KOPT-K1 (cell line): ENCODE measurements around the gene ZNF608.

Experiments
- H3K27ac ChIP-seq: fragments of 200-600 bp; sonication (generic); 2 replicates; pipeline ENCODE4 v1.5.1; 2016; ENCODE audit warnings: antibody characterized with exemption, mild to moderate bottlenecking, low read depth, low read length; ENCODE audit not compliant: poor library complexity, severe bottlenecking
- H3K36me3 ChIP-seq: fragments of 200-600 bp; sonication (generic); 2 replicates; pipeline ENCODE4 v1.5.1; 2017; ENCODE audit warnings: antibody characterized with exemption, mild to moderate bottlenecking, low read length, moderate library complexity; ENCODE audit not compliant: insufficient read depth
- H3K9me3 ChIP-seq: fragments of 200-600 bp; sonication (generic); 2 replicates; pipeline ENCODE4 v1.5.1; 2017; ENCODE audit warnings: antibody characterized with exemption, low read length, mild to moderate bottlenecking; ENCODE audit not compliant: insufficient read depth, poor library complexity, severe bottlenecking

Gene ZNF608

DNA sequence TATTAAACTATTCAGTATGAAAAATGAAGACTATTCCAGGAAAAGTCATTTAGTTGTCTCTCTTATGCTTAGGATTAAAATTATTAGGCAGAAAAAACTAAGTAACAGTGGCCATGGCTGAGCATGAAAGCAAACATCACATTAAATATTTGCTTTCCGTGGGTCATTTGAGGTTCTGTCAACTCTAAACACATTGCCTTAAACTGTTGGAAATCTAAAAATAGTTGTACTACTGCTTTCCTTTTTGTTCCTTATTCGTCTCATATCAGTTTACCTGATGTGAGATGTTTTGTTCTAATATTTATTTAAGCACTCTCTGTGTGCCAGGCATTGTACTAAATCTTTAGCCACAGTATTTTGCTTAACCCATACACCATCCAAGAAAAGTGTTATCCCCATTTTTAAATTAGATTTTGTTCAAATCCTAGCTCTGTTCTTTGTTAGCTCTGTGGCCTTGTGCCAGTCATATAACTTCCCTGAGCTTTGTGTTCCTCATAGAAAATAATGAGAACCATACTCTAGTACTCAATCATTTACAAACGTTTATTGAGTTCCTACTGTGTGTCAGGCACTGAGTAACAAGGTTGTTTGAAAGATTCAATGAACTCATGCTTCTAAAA, 18.7 kb upstream of the ZNF608 start:
- no peak overlapping the region for H3K27ac ChIP-seq
- H3K9me3 ChIP-seq: no peaks in the 10 kb centered on the region
- H3K36me3 ChIP-seq: no peaks in the 10 kb centered on the region

DNA sequence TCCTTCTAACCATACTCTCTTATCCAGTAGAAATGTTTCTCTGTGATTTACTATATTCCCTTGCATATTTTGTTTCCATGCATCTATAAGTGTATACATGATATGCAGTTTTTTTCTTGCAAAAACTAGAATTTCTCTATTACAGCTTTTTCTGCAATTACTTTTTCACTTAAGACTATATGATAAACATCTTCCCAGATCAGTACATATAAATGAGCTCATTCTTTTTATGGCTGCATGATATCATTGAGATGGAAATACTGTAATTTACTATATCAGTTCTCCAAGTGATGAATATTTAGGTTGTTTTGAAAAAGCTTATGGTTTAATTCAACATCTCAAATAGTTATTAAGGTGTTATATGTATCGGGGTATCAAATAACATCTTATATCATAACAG, 18.1 kb upstream of the ZNF608 start:
- Histone ChIP-seq H3K27ac (no peak overlapping the region), H3K9me3 (no peaks in the 10 kb centered on the region)

DNA sequence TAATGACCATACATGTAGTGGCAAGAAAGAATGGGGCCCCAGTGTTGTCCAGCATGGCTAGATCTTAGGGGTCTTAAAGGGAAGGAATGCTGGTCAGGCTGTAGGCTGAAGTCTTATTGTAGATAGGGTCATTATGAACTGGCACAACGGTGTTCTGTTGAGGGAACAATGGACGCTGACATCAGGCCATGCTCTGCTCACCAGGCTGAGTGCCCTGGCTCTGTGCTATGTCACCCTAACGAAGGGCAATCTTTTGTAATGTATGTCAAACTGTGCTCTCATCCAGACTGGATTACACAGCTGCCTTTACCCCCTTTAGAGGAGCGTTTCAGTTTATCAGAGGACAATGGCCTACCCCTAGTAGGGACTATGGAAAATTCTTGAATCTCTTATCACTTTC, 14.6 kb upstream of the ZNF608 start:
- Histone ChIP-seq H3K9me3 (no peaks in the 10 kb centered on the region), H3K36me3 (no peaks in the 10 kb centered on the region), H3K27ac (no peak overlapping the region)

More for the DNA sequence above, 18.1 kb upstream of the ZNF608 start:
- no peaks in the 10 kb centered on the region for H3K36me3 ChIP-seq

DNA sequence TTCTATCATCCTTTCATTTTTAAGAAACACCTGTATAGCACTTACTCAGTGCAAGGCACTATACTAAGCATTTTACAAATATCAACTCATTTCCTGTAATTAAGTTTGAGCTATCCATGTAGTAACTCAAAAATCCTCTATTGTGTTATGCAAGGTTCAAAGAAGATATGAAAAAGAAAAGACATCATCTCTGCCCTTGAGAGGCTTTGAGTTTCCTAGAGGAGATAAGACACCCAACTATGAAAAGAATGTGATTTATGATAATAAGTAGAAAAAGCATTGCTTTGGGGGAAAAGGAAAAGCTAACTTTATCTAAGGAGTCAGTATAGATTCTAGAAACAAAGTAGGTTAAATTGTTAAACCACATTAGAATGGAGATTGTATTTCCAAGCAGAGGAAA, 14.2 kb upstream of the ZNF608 start:
- H3K9me3 ChIP-seq: no peaks in the 10 kb centered on the region
- no peak overlapping the region for H3K27ac ChIP-seq
- H3K36me3 ChIP-seq: no peaks in the 10 kb centered on the region

DNA sequence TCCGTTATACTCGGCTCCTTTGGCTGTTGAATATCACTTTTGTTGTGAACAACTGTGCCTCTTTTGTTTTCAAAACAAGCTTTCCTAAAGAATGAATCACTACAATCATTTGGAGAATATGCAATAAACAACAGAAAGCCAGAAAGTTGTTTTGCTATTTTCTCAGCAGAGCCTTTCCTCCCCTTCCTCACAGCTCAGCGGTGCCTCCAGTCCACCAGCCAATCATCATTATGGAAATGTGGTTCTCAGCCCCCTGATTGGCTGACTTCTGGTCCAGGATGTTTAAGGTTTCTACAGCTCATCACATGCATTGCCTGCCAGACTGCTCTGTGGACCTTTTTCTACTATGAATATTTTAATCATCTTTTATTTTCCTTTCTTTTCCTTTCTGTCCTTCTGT, 9.1 kb upstream of the ZNF608 start:
- H3K36me3 ChIP-seq: no peaks in the 10 kb centered on the region
- no peak overlapping the region for H3K27ac ChIP-seq
- H3K9me3 ChIP-seq: no peaks in the 10 kb centered on the region

DNA sequence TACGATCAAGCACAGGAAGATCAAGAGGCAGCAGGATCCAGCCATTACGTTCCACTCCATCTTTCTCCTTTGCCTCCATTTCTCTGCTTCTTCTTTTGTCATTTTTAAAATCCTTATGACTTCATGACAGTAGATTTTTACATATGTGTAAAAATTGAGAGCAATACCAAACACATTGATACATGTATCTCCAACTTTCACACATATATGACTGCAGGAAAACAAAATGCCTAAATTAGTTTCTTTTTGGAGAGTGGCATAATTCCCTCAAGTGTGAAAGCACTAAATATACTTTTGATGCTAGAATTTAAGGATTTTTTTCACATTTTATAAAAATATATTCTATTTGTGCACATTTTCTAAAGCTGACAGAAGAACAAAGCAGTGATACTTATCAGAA, 8.6 kb upstream of the ZNF608 start:
- H3K36me3 ChIP-seq: no peaks in the 10 kb centered on the region
- H3K27ac ChIP-seq: no peak overlapping the region
- no peaks in the 10 kb centered on the region for H3K9me3 ChIP-seq

DNA sequence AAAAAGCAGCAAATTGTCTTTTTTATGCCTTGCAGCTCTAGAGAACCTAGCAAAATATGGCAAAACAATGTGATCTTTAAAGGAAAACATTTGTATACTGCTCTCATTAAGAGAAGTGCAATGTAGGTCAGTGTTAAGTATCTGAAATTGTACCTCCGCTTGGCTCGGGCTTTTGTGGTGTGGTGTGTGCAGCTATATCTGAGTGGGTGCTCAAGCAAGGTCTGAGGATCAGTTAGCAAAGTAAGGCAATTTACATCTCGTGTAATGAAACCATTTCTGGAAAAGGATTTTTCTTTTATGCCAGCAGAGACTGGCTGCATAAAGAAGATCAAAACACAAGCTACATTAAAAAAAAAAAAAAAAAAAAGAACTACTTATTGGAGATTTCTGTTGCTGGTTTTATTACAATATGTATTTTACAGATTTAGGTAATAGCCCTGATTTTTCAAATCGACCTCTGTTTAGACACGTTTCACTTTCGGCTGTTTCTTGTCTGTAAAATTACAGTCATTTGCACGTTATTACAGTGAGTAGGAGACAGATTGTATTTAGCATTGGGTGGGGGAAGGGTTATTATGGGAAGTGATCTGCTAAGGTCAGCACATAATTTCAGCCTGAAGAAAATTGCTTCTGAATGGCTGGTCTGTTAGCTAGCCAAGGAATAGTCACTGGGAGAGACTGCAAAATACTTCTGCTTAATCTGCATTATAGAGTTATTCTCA, 7.9 kb upstream of the ZNF608 start:
- H3K36me3 ChIP-seq: no peaks in the 10 kb centered on the region
- H3K27ac ChIP-seq: no peak overlapping the region
- H3K9me3 ChIP-seq: no peaks in the 10 kb centered on the region

DNA sequence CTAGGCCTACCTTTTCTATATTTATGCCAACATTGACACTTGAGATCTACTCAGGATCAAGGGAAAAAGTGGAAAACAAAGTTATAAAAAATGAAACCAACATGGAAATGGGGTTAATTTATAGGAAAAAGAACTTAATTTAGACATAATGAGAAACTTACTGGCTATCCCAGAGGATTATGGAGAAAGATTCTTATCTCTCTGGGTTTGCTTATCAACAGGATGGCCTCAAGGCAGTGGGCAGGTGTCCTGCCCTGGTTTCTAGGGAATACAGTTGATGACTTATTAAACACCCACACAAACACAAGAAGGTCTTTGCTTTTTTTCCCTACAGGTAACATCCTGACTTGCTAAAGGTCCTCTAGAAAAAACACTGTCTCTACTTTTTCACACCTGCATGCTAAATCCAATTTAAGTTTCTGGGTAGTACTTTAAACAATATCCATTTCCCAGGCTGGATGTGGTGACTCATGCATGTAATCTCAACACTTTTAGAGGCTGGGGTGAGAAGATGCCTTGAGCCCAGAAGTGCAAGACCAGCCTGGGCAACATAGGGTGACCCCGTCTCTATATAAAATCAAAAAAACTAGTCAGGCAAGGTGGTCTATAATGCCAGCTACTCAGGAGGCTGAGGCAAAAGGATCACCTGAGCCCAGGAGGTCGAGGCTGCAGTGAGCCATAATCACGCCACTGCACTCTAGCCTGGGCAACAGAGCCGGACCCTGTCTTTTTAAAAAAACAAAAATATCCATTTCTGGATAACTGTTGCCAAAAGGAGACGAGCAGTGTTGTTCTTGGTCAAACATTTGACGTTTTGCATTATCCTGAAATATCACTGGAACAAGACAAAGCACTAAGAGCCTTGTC, 6.6 kb upstream of the ZNF608 start:
- no peaks in the 10 kb centered on the region for H3K9me3 ChIP-seq
- H3K36me3 ChIP-seq: no peaks in the 10 kb centered on the region
- H3K27ac ChIP-seq: no peak overlapping the region

DNA sequence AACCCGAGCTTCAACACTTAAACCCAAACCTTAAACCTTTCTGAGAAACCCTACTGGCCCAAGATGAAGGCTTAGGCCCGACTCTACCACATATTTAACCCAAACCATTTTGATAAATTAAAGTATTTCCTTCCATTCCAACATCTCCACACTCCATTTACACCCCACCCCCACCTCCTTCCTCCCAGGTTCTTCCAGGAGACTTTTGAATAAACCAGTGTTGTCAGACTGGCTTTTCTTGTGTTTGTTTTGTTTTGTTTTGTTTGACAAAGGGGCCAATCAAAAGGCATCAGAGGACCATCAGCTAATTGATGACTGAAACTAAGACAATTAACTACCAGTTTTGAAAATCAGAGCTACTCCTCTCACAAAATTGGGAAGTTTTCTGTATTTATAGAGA, 4.6 kb upstream of the ZNF608 start:
- Histone ChIP-seq H3K36me3 (no peaks in the 10 kb centered on the region), H3K9me3 (no peaks in the 10 kb centered on the region), H3K27ac (no peak overlapping the region)

DNA sequence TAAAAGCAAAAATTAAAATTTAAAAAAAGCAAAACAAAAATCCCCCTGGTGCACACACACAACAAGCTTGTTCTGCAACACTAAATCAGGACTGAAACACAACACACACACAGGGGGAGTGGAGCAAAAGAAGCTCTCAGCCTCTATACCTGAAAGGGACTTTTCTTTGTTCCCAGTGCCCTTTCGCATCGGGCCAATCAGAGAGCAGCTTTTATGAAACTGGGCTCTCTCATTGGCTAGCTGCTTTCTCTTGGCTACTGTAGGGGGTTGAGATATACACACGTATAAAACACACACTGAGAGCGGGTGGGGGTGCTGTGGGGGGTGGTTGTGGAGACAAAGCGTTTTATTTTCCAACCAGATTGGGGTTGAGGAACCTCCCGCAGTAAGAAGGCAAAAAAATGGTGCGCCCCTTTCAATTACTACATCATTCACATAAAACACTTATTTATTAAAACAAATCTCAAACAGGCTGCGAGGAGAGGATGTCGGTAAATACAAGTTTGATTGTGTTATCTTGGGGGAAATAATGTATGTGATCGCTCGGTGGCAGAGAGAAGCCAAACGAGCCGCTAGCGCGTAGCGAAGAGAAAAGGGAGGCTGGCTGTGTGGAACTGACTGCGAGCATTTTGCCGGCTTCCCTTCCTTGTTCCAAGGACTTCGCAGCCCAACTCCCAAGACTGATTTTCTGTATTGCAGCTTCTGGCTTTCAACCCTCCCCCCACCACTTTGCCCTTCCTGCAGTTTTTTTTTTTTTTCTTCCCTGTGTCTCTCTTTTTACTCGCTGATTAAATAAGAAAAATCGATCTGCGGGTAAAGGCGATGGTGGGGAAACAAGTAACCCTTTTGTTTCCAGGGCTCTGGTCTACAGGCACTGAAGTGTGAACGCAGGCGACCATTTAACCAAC, 2.5 kb upstream of the ZNF608 start:
- no peaks in the 10 kb centered on the region for H3K9me3 ChIP-seq
- no peak overlapping the region for H3K27ac ChIP-seq
- H3K36me3 ChIP-seq: no peaks in the 10 kb centered on the region

DNA sequence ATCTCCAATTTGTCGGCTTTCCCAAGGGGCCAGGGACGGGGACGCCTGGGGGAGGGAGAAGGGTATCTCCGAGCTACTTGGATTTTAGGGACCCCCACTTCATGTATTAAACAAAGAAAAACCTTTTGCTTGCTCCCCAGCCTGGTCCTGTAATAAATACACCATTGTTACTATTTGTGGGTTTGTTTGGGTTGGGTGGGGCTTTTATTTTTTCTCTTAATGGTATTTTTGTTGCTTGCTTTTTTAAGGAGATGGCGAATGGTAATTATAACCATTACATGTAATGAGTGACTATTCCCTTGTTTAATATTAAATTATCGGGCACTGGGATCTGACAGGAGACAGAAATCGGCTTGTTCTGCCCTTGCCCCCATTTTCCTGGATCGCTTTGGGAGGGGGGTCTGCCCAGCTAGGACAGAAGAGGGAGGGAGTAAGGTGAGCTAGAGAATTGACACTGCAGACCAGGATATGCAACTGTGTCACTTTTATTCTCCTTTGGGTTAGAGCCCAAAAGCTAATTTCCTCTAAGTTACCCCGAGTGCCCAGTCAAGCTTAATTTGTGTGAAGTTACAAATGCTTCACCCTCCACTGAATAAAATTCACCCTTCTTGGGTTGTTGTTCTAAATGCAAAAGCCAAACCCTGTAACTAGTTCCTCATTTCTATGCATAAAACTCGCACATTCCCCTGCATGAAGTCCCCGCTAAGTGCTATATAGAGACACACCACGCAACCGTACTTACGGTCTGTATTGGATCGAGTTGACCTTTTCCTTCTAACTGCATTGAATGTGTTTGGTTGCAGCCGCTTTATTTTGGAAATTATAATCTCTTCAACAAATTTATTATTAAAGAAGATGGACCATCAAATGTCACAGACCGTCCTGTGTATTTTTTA, 1.6 kb upstream of the ZNF608 start:
- Histone ChIP-seq H3K27ac (no peak overlapping the region), H3K9me3 (no peaks in the 10 kb centered on the region)

DNA sequence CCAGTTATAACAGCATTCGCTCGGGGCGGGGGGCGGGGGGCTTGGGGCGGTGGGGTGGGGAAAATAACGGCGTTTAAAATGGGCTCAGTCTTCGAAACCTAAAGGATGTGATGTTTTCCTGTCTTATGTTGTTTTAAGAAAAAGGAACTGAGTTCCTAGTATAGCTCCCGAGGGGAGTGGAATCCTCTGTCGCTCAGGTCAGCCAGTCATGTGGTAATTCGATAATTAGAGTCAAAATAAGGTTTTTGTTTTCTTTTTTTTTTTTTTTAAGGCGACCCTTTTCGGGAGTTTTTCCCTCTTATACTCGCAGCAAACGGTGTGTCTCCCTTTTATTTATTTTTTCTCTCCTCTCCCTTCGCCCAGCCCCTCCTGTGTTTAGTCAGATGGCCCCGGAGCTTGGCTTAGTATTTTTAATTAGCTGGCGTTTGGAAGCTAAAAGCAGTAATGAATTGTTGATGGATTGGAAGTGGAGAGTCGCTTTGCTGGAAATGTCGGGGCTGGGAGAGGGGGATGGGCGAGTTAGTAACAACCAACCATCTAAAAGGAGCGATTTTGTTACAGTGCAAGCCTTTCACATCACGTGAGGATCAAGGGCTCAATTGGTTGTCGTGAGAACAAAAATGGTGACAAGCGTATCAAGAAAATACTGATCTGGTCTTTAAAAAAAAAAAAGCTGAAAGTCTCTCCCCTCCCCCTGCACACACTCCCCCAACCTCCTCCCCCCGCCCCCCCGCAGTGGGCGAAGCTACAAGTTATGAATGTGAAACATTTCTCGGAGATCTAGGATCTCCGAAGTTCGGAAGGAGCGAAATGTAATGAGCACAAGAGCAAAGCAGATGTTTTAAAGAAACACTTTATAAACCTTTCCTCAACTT, 714 bp upstream of the ZNF608 start:
- Histone ChIP-seq H3K9me3 (no peaks in the 10 kb centered on the region), H3K36me3 (no peaks in the 10 kb centered on the region), H3K27ac (no peak overlapping the region)

More for the DNA sequence above, 1.6 kb upstream of the ZNF608 start:
- no peaks in the 10 kb centered on the region for H3K36me3 ChIP-seq
